Fibroblast of mammary gland (primary cell): ENCODE measurements around the gene ZSCAN31.
A peak's percentile ranks its signal among the peaks of the same experiment; 100 is the strongest.

Source experiments
- DNase-seq: peaks from one replicate; pipeline ENCODE4 v3.0.0-alpha.2; 2010; ENCODE audit warnings: low read depth
- H3K4me3 ChIP-seq: 2 replicates; pipeline ENCODE4 v1.5.1; 2011; ENCODE audit warnings: low read depth, mild to moderate bottlenecking, low read length, moderate library complexity; ENCODE audit not compliant: control insufficient read depth
- TF ChIP-seq, protein P1 (sequence below): conservative IDR thresholded peaks from 2 replicates; pipeline ENCODE4 v1.5.1; 2011; ENCODE audit warnings: low read depth, low read length, inconsistent platforms; ENCODE audit not compliant: control insufficient read depth, insufficient read depth

The ZSCAN31 gene

DNA sequence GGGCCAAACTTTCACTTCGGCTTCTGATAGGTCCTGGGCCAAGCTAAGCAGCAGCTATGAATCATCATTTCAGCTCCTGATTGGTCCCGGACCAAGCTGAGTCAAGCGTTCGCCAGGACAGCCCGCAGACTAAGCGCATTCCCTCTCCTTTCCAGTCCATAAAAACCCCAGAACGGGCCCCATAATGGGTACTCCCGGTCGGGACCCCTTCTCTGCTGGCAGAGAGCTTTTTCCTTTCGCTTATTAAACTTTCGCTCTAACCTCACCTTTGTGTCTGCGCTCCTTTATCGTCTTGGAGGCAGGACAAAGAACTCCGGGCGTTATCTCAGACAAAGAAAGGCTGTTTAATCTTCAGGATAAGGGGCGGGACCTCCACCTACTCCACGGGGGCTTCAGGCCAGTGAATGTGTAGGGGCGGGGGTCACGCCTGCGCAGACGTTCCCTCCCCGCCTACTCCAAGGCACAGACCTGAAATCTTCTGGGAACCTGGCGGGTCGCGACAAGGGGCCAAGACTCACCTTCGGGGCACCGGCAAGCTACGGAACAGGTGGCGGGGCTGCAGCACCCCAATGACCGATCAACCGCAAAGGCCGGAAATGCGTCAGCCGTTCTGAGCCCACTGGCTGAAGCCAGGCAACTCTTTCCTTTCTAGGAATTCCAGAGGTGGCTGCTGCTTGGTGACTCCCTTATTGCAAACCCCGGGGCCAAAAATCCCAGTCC is at the start of gene ZSCAN31:
TSS of gene ZSCAN31 (minus strand) at position 585 of the 720 bp plus-strand sequence. CDS start 6,465 bp downstream, outside the sequence.
- DNase-seq, result peak; percentile 98
- peak within 1 kb of the TSS; percentile 77 for H3K4me3 ChIP-seq
- TF ChIP-seq, protein P1, sequence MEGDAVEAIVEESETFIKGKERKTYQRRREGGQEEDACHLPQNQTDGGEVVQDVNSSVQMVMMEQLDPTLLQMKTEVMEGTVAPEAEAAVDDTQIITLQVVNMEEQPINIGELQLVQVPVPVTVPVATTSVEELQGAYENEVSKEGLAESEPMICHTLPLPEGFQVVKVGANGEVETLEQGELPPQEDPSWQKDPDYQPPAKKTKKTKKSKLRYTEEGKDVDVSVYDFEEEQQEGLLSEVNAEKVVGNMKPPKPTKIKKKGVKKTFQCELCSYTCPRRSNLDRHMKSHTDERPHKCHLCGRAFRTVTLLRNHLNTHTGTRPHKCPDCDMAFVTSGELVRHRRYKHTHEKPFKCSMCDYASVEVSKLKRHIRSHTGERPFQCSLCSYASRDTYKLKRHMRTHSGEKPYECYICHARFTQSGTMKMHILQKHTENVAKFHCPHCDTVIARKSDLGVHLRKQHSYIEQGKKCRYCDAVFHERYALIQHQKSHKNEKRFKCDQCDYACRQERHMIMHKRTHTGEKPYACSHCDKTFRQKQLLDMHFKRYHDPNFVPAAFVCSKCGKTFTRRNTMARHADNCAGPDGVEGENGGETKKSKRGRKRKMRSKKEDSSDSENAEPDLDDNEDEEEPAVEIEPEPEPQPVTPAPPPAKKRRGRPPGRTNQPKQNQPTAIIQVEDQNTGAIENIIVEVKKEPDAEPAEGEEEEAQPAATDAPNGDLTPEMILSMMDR, result no peak

DNA sequence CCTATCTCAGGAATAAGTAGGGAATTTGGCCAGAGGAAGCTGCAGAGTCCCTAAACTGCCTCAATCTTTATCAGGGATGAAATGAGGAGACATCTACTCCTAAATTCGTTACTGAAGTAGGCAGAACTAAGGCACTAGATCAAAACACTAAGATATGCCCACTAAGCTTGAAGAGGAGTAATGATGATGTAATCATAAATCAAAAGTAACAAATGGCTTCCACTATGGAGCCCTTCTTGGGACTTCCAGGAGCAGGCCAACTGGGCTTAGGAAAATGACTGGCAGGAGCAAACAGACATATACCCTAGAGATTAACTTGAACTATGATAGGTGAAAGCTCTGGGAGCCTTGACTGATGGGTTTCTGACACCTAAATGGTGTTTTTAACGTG is 48.2 kb upstream of the ZSCAN31 start:
- H3K4me3 ChIP-seq, result no peak overlapping the region
- TF ChIP-seq, protein P1, result no peak
- DNase-seq, result no peak

DNA sequence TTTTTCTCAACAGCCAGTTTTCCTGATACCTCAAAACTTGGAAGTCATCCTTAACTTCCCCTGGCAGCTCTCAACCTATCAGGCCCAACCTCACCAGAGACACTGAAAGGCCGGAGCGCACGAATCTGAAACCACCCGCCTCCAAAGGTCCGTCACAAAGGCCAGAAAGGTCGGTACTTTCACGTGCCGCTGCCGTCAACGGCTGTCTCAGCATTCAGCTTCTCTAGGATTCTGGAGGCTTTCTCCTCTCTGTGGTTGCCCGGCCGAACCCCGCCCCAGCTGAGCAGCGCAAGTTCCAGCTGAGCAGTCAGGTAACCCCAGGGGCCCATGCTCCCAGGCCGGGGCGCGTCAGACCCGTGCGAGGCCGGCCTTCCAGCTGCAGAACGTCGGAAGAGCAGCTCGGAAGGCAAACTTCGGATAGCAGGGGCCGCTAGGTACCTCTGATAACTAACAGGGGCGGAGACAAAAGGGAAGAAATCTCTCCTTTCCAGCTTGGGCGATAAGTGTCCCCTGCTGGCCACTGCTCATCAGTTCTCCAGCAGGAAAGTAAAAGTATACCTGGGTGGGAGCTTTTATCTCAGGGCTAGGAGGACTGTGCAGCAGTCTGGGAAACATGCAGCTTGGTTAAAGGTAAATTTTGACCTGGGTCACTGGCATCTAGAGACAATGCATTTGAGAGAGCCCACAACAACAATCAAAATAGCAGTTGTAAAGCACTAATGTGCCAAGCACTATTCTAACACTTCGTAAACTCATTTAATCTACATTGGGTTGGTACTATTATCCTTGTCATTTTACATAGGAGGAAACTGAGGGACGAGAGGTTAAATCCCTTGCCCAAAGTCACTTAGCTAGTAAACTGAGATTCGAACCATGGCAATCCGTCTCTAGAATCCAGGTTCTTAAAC is 47.5 kb upstream of the ZSCAN31 start:
- TF ChIP-seq, protein P1, result peak; percentile 54
- peak overlapping the region; percentile 63 for H3K4me3 ChIP-seq
- peak; percentile 95 for DNase-seq

DNA sequence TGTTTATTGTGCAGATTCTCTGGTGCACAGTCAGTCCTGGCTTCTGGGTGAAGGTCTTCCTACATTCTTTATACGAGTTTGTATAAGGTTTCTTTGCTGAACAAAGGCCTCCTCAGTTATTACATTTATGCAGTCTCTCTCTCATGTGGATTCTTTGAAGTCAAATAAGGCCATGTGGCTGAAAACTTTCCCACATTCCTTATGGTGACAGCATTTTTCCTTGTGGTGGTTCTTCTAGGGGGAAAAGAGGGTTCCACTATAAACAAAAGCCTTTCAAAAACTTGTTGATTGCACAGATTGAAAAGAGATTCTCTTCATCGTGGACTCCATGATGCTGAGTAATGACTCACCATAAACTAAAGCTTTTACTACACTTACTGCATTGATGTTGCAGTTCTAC is 44.4 kb upstream of the ZSCAN31 start:
- DNase-seq, result no peak
- H3K4me3 ChIP-seq, result no peak overlapping the region
- TF ChIP-seq, protein P1, result no peak

DNA sequence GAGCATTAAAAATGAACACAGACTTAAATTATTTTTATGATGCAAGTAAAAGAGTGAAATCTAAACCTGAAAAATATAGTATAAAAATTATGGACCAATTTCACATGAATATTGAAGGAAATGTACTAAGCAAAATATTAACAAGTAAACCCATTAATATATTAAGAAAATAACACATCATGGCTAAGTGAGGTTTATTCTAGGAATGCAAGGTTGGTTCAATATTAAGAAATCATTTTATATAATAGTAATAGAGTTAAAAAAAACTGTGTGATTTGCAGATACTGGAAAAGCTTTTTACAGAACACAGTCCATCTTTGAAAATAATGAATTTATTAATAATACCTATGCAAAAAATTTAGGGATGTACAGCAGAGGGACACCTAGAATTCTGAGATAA is 42.7 kb upstream of the ZSCAN31 start:
- DNase-seq, result no peak
- no peak overlapping the region for H3K4me3 ChIP-seq
- TF ChIP-seq, protein P1, result no peak

DNA sequence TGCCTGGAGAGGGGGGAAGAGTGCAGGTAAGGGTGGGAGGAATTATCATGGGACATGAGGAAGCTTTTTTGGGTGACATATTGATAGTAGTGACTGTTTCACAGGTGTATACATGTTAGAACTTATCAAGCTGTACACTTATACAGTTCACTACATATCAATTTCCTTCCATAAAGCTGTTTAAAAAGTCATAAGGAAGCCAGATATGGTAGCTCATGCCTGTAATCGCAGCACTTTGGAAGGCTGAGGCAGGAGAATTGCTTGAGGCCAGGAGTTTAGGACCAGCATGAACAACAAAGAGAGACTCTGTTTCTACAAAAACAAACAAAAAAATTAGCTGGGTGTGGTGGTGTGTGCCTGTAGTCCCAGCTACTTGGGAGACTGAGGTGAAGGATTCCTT is 41.9 kb upstream of the ZSCAN31 start:
- no peak overlapping the region for H3K4me3 ChIP-seq
- TF ChIP-seq, protein P1, result no peak
- no peak for DNase-seq
